Neutrophil (primary cell): Measurements from ENCODE around the gene CTSC.

Experiments used
- H3K27ac ChIP-seq: fragments of 200-600 bp; sonication (generic); 2 replicates; pipeline ENCODE4 v1.5.1; 2016; ENCODE audit warnings: mild to moderate bottlenecking, moderate library complexity
- H3K27me3 ChIP-seq: fragments of 200-600 bp; sonication (generic); 2 replicates; pipeline ENCODE4 v1.6.0; 2016; ENCODE audit warnings: mild to moderate bottlenecking
- H3K36me3 ChIP-seq: fragments of 200-600 bp; sonication (generic); 2 replicates; pipeline ENCODE4 v1.5.1; 2017
- H3K4me1 ChIP-seq, 2 experiments: fragments of 200-600 bp in 1 of 2; sonication (generic) in 1 of 2; 1 replicate in 1 of 2; 2 replicates in 1 of 2; pipeline versions ENCODE4 v1.5.1 to v1.6.1; 2013 to 2016; ENCODE audit warnings: low read depth in 1 of 2, low read length in 1 of 2, mild to moderate bottlenecking in 1 of 2, moderate library complexity in 1 of 2; ENCODE audit not compliant: control insufficient read depth in 1 of 2, insufficient read depth in 1 of 2
- H3K4me3 ChIP-seq, 2 experiments: fragments of 200-600 bp in 1 of 2; sonication (generic) in 1 of 2; 1 replicate in 1 of 2; 2 replicates in 1 of 2; pipeline ENCODE4 v1.5.1; 2013 to 2016; ENCODE audit warnings: low read depth in 1 of 2, low read length in 1 of 2, mild to moderate bottlenecking in 1 of 2, moderate library complexity in 1 of 2
- H3K9me3 ChIP-seq: fragments of 200-600 bp; sonication (generic); 2 replicates; pipeline ENCODE4 v1.5.1; 2016
- CTCF ChIP-seq: fragments of 200-600 bp; sonication (generic); IDR thresholded peaks from 2 replicates; pipeline ENCODE4 v1.5.1; 2016; ENCODE audit warnings: antibody characterized with exemption

CTSC gene

GRCh38 chr11:88358040-88358431, 20.5 kb upstream of the CTSC start:
- Histone ChIP-seq H3K36me3 (no peaks in the 10 kb centered on the region), H3K4me1 (peaks cover 28 to 29% of the 10 kb centered on the region in 2 experiments), H3K27ac (peak overlapping the region; percentile 66), H3K9me3 (no peaks in the 10 kb centered on the region), H3K4me3 (no peak overlapping the region), H3K27me3 (no peaks in the 10 kb centered on the region)
- TF ChIP-seq CTCF = no peak

GRCh38 chr11:88357323-88358039, 19.9 kb upstream of the CTSC start:
- Histone ChIP-seq H3K4me1 (peaks cover 27% of the 10 kb centered on the region in 2 experiments), H3K36me3 (no peaks in the 10 kb centered on the region), H3K4me3 (no peak overlapping the region), H3K27ac (peak overlapping the region; percentile 66), H3K9me3 (no peaks in the 10 kb centered on the region), H3K27me3 (no peaks in the 10 kb centered on the region)
- no peak for TF ChIP-seq CTCF

DNA sequence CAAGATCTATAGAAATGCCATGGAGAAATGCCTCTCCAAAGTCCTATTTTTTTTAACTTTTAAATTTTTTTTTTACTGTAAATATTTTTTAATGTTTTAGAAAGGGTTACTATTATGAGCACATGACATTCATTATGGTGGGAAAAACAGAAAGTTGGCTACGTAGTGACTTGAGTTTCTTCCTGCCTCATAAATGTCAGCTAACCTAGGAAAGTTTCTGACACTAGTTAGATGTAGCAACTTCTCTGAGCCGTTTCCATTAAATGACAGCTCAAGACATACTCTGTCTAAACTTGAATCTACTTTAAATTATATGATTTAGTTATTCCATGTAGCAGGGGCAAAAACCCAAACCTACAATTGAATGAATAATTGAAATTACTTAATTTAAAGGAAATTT, 18.4 kb upstream of the CTSC start:
- TF ChIP-seq CTCF = no peak
- Histone ChIP-seq H3K27ac (no peak overlapping the region), H3K9me3 (no peaks in the 10 kb centered on the region), H3K36me3 (no peaks in the 10 kb centered on the region), H3K4me3 (no peak overlapping the region), H3K4me1 (peaks cover 27% of the 10 kb centered on the region in 2 experiments), H3K27me3 (no peaks in the 10 kb centered on the region)

- Histone ChIP-seq H3K4me3 (no peak overlapping the region), H3K36me3 (no peaks in the 10 kb centered on the region), H3K27ac (no peak overlapping the region), H3K4me1 (peaks cover 25 to 27% of the 10 kb centered on the region in 2 experiments), H3K27me3 (no peaks in the 10 kb centered on the region), H3K9me3 (no peaks in the 10 kb centered on the region)
- no peak for TF ChIP-seq CTCF
Measured at GRCh38 chr11:88354912-88355311, 17.4 kb upstream of the CTSC start.

DNA sequence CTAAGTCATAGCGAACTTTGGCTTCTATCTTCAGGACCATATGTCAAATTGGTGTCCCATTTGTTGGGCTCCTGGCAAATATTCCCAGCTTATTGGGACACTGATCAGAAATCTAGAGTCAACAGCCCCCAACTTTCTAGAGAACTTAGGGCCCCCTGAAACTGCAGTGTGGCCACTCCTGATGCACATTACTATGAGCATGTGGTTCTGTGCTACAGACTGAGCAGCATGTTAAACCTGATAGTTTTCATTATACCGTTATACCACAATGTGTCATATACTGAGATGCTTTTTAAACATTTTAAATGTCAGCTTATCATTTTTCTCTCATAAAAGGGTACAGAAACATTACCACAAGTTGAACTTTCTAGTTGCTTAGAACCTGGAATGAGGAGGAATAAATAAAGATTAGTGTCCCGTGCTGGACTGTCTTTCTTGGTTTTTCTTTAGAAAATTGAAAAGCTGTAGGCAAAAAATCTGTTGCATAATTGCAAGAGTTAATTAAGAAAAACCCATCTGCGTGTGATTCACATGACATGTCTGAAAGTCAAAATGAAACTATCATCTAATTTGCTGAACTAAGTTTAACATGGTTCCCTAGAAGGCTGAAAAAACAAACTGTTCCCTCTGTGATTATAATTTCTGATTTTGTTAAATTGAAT, 16.4 kb upstream of the CTSC start:
- no peaks in the 10 kb centered on the region for H3K36me3 ChIP-seq
- TF ChIP-seq CTCF = no peak
- no peak overlapping the region for H3K27ac ChIP-seq
- no peaks in the 10 kb centered on the region for H3K9me3 ChIP-seq
- no peaks in the 10 kb centered on the region for H3K27me3 ChIP-seq
- no peak overlapping the region for H3K4me3 ChIP-seq
- H3K4me1 ChIP-seq = peaks cover 16 to 23% of the 10 kb centered on the region in 2 experiments
